Vagina (tissue), 2 donors: ENCODE results near the gene DYNLL2.

Source experiments
- POLR2A ChIP-seq, 2 donors: fragments of 450-650 bp; IDR thresholded peaks; one replicate each; pipeline ENCODE4 v1.6.1; 2017; ENCODE audit warnings: antibody characterized with exemption in 2 of 2, mild to moderate bottlenecking in 2 of 2, moderate library complexity in 2 of 2
- TF ChIP-seq, protein P1 (sequence below), 3 experiments: fragments of 450-650 bp in 2 of 3; fragments of 200-600 bp in 1 of 3; sonication (generic) in 1 of 3; IDR thresholded peaks; one replicate each; pipeline ENCODE4 v1.5.1; 2017 to 2019; ENCODE audit warnings: antibody characterized with exemption in 3 of 3, mild to moderate bottlenecking in 2 of 3, moderate library complexity in 2 of 3

DNA sequence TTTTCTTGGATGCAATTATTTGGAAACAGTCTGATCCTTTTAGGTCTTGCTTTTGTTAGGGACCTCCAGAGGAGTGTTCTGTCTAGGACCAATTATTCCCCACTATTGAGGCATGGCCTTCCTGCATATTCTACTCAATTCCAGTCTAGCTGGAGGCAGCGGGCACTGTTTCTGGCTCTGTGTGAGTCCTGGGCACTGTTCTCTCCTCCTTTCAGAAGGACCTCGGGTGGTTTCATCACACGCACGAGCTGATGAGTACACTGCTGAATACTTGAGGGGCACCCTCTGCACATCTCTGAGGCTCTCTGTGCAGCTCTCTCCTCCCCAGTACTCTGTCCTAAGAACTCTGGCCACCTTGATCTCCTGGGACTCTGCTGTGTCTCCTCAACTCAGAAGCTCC lies 30.7 kb downstream of the DYNLL2 start:
- TF ChIP-seq, protein P1, sequence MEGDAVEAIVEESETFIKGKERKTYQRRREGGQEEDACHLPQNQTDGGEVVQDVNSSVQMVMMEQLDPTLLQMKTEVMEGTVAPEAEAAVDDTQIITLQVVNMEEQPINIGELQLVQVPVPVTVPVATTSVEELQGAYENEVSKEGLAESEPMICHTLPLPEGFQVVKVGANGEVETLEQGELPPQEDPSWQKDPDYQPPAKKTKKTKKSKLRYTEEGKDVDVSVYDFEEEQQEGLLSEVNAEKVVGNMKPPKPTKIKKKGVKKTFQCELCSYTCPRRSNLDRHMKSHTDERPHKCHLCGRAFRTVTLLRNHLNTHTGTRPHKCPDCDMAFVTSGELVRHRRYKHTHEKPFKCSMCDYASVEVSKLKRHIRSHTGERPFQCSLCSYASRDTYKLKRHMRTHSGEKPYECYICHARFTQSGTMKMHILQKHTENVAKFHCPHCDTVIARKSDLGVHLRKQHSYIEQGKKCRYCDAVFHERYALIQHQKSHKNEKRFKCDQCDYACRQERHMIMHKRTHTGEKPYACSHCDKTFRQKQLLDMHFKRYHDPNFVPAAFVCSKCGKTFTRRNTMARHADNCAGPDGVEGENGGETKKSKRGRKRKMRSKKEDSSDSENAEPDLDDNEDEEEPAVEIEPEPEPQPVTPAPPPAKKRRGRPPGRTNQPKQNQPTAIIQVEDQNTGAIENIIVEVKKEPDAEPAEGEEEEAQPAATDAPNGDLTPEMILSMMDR (IDR thresholded peaks at IDR 0.05), result no peak
- TF ChIP-seq POLR2A (IDR thresholded peaks at IDR 0.05), result no peak
